SU-DHL-6 (cell line): ENCODE measurements around the gene GRK3.

Source experiments
- H2AFZ ChIP-seq: fragments of 200-600 bp; sonication (generic); 2 replicates; pipeline ENCODE4 v1.6.1; 2014; ENCODE audit warnings: low read depth, mild to moderate bottlenecking, moderate library complexity, mixed read lengths, antibody characterized with exemption, low read length; ENCODE audit not compliant: severe bottlenecking
- H3F3A ChIP-seq: fragments of 200-600 bp; shearing (Covaris generic); 2 replicates; pipeline ENCODE4 v1.6.0; 2016; ENCODE audit warnings: antibody characterized with exemption, mild to moderate bottlenecking; ENCODE audit not compliant: insufficient read depth
- H3K27ac ChIP-seq: fragments of 200-600 bp; sonication (generic); 2 replicates; pipeline ENCODE4 v1.5.1; 2016; ENCODE audit warnings: low read depth, mild to moderate bottlenecking, low read length, moderate library complexity, mixed read lengths
- H3K27me3 ChIP-seq: fragments of 200-600 bp; sonication (generic), shearing (Covaris generic); 2 replicates; pipeline ENCODE4 v1.6.0; 2014; ENCODE audit warnings: mild to moderate bottlenecking, low read length
- H3K36me3 ChIP-seq: fragments of 200-600 bp; sonication (generic); 2 replicates; pipeline ENCODE4 v1.6.1; 2014; ENCODE audit warnings: mild to moderate bottlenecking, low read length, mixed read lengths
- H3K4me2 ChIP-seq: fragments of 300-600, 200-600 bp; shearing (Covaris generic), sonication (generic); 2 replicates; pipeline ENCODE4 v1.6.0; 2014; ENCODE audit warnings: low read length, low read depth, mild to moderate bottlenecking; ENCODE audit not compliant: poor library complexity, severe bottlenecking
- H3K4me3 ChIP-seq: fragments of 200-600 bp; sonication (generic); 2 replicates; pipeline ENCODE4 v1.5.1; 2014; ENCODE audit warnings: antibody characterized with exemption, low read length, mild to moderate bottlenecking, mixed read lengths; ENCODE audit not compliant: insufficient read depth, poor library complexity, severe bottlenecking
- H3K79me2 ChIP-seq: fragments of 200-600 bp; sonication (generic); 2 replicates; pipeline ENCODE4 v1.6.1; 2014; ENCODE audit warnings: mild to moderate bottlenecking, low read length, moderate library complexity; ENCODE audit not compliant: insufficient read depth
- H3K9ac ChIP-seq: fragments of 200-600 bp; sonication (generic); 2 replicates; pipeline ENCODE4 v1.7.0; 2014; ENCODE audit warnings: mild to moderate bottlenecking, low read length
- H3K9me2 ChIP-seq: fragments of 200-600 bp; sonication (generic); replicated peaks from 2 replicates; pipeline ENCODE4 v1.6.1; 2014; ENCODE audit warnings: low read length; ENCODE audit not compliant: insufficient read depth
- H3K9me3 ChIP-seq: fragments of 200-600 bp; sonication (generic); 2 replicates; pipeline ENCODE4 v1.6.1; 2014; ENCODE audit warnings: low read length, mixed read lengths; ENCODE audit not compliant: insufficient read depth
- H4K20me1 ChIP-seq: fragments of 200-600 bp; sonication (generic); 2 replicates; pipeline ENCODE4 v1.6.1; 2014; ENCODE audit warnings: low read depth, mild to moderate bottlenecking, antibody characterized with exemption, low read length, moderate library complexity, mixed read lengths
- CTCF ChIP-seq: fragments of 200-600 bp; sonication (generic); IDR thresholded peaks from one replicate; pipeline ENCODE4 v1.5.1; 2017; ENCODE audit warnings: antibody characterized with exemption, mild to moderate bottlenecking, low read length, moderate library complexity; ENCODE audit not compliant: insufficient read depth, poor library complexity, severe bottlenecking
- EZH2phosphoT487 ChIP-seq: fragments of 200-600 bp; sonication (generic), shearing (Covaris generic); conservative IDR thresholded peaks from 2 replicates; pipeline ENCODE4 v1.6.1; 2018; ENCODE audit warnings: mild to moderate bottlenecking, antibody characterized with exemption, low read length, moderate library complexity, mixed read lengths

The GRK3 gene

GRCh38 chr22:25643232-25644000 lies 78.9 kb downstream of the GRK3 start:
- no peak for TF ChIP-seq CTCF
- no peak for TF ChIP-seq EZH2phosphoT487
- Histone ChIP-seq H3K4me3 (no peak overlapping the region), H3K36me3 (0 out of 2 replicates have a peak, but pooled peaks cover 3% of the 10 kb centered on the region)

GRCh38 chr22:25644122-25644521 lies 79.6 kb downstream of the GRK3 start:
- H3K27me3 ChIP-seq = no peaks in the 10 kb centered on the region
- H3K27ac ChIP-seq = no peak overlapping the region
- no peaks in the 10 kb centered on the region for H3K79me2 ChIP-seq
- H4K20me1 ChIP-seq = no peaks in the 10 kb centered on the region
- H3K4me3 ChIP-seq = no peak overlapping the region
- H2AFZ ChIP-seq = no peak overlapping the region
- H3K9me3 ChIP-seq = no peaks in the 10 kb centered on the region
- no peak overlapping the region for H3K4me2 ChIP-seq
- no peak for TF ChIP-seq EZH2phosphoT487
- TF ChIP-seq CTCF = no peak
- peaks cover 2% of the 10 kb centered on the region; the same call in 1 of the 2 replicates for H3F3A ChIP-seq
- 0 out of 2 replicates have a peak, but pooled peaks cover 3% of the 10 kb centered on the region for H3K36me3 ChIP-seq
- H3K9ac ChIP-seq = no peak overlapping the region
- no peaks in the 10 kb centered on the region for H3K9me2 ChIP-seq

More at GRCh38 chr22:25643232-25644000, 78.9 kb downstream of the GRK3 start:
- no peaks in the 10 kb centered on the region for H3K27me3 ChIP-seq
- no peaks in the 10 kb centered on the region for H4K20me1 ChIP-seq
- no peak overlapping the region for H3K4me2 ChIP-seq
- no peak overlapping the region for H2AFZ ChIP-seq
- H3K9ac ChIP-seq = no peak overlapping the region
- H3F3A ChIP-seq = no peaks in the 10 kb centered on the region
- H3K9me3 ChIP-seq = no peaks in the 10 kb centered on the region
- H3K27ac ChIP-seq = no peak overlapping the region
- H3K9me2 ChIP-seq = no peaks in the 10 kb centered on the region
- no peaks in the 10 kb centered on the region for H3K79me2 ChIP-seq

DNA sequence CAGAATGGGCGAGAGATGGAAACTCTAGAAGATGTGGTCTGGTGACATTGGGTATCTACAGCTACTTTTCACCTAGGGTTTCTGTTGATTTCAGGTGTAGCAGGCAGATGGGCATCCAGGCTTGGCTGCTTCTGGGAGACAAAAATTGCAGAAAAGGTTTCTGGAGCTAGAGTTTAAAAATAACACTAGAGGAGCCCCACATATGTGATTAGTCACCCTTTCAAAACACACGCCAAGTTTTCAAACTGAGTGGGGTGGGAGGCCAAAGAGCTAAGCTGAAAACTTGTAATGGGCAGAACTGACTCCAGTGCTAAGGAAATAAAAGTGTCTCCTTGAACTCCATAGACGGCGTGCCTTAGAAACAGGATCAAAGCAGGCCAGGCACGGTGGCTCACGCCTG lies 80.8 kb downstream of the GRK3 start:
- H4K20me1 ChIP-seq = no peaks in the 10 kb centered on the region
- no peak overlapping the region for H3K4me2 ChIP-seq
- TF ChIP-seq EZH2phosphoT487 (no peak), CTCF (no peak)
- no peak overlapping the region for H3K27ac ChIP-seq
- no peak overlapping the region for H2AFZ ChIP-seq
- H3K9ac ChIP-seq = no peak overlapping the region
- peaks cover 5% of the 10 kb centered on the region; the same call in 1 of the 2 replicates for H3F3A ChIP-seq
- no peaks in the 10 kb centered on the region for H3K9me2 ChIP-seq
- H3K79me2 ChIP-seq = no peaks in the 10 kb centered on the region; the same call in 1 of the 2 replicates
- H3K4me3 ChIP-seq = no peak overlapping the region
- no peaks in the 10 kb centered on the region for H3K9me3 ChIP-seq
- no peaks in the 10 kb centered on the region for H3K36me3 ChIP-seq
- H3K27me3 ChIP-seq = no peaks in the 10 kb centered on the region
